ENCODE measurements around the gene NEDD4L.

The NEDD4L gene

DNA sequence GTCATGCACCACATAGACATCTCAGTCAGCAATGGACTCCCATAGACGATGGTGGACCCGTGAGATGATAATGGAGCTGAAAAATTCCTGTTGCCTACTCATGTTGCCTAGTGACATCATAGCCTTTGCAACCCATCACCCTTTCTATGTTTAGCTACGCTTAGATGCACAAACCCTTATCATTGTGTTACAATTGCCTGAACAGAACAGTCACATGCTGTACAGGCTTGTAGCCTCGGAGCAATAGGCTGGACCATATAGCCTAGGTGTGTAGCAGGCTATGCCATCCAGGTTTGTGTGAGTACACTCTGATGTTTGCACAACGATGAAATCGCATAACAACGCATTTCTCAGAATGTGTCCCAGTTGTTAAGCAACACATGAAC, 363.2 kb downstream of the NEDD4L start:
- in situ Hi-C loops (cut with MboI; ENCODE audit: low sequenced_read_pairs) = no loop called here

GRCh38 chr18:58407649-58408407, 363.8 kb downstream of the NEDD4L start:
- in situ Hi-C loops (cut with MboI; ENCODE audit: low sequenced_read_pairs) = no loop called here

GRCh38 chr18:58408665-58409064, 364.6 kb downstream of the NEDD4L start:
- in situ Hi-C loops (cut with MboI; ENCODE audit: low sequenced_read_pairs) = no loop called here

- in situ Hi-C loops (cut with MboI; ENCODE audit: low sequenced_read_pairs) = no loop called here
Observed at GRCh38 chr18:58409802-58410445, 365.9 kb downstream of the NEDD4L start.

GRCh38 chr18:58411323-58411722, 367.3 kb downstream of the NEDD4L start:
- in situ Hi-C loops (cut with MboI; ENCODE audit: low sequenced_read_pairs) = no loop called here

DNA sequence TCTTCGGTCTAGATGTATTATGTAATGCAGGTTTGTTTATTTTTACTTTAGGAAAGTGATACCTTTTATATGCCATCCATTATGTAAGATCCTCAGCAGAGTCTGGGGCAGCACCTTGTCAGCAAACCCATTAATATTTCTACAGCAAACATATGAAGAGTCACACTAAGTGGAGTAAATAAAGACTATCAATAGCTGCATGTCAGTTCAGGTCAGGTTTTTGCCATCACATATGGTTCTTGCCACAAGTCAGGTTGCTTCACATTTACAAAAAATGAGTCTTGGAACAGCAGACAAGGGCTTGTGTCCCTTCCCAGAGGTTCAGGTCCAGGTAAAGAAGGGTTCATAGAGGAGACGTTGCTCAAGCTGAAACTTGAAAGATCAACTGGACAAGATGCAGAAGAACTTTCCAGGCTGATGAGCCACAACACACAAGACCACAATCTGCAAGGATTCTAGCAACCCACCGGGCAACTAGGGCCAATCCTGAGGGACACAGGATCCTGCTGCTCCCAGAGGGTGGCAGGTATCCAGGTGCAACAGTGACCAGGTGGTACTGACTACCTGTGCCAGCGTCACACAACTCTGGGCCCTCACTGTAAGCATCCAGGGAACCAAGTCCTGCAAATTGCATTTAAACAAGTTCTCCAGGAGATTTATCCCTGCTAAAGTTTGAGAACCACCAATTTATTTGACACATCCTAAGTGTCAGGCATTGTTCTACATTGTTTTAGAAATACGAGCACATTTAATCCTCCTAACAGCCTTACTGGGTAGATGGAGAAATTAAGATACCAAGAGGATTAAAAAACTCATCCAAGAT, 369.0 kb downstream of the NEDD4L start:
- in situ Hi-C loops (cut with MboI; ENCODE audit: low sequenced_read_pairs) = no loop called here

DNA sequence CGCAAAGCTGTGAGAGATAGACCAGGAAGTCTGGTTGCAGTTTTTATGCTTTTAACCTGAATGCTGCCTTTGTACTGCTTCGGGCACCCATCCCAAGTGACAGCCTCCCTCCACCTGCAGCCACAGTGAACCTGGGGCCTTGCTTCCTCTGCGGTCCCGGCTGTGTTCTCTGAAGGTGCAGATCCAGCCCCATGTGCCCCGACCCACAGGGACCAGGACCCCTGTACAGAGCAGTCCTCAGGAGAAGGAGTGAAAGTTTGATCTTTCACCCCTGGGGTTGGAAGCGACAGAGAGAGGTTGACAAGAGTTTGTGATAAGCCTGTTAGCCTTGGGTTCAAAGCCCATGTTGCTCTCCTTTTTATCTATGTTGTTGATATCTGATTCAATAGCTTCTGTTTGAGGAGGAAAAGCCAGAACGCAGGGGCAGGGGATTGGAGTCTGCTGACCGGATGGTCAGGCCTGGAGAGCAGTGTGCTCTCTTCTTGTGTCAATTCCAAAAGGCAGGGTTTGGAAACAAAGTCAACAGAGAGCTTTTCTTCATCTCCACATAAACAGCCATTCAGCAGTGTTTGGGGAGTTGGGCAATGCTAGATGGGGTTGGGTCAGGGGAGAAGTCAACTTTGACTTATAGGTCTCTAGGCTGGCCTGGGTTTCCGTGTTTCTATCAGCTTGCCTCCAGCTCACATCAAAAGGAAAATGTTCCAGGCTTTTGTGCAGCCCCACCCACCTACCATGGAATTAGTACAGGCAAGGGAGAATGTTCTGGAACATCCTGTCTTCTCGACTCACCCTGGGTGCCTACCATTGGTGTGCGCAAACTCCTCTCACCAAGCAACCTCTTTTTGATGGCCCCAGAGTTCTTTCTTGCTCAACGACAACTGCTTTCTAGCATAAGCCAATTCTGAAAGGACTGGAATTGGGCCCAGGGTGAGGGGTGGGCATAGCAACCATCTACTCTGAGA, 369.9 kb downstream of the NEDD4L start:
- in situ Hi-C loops (cut with MboI; ENCODE audit: low sequenced_read_pairs) = no loop called here

DNA sequence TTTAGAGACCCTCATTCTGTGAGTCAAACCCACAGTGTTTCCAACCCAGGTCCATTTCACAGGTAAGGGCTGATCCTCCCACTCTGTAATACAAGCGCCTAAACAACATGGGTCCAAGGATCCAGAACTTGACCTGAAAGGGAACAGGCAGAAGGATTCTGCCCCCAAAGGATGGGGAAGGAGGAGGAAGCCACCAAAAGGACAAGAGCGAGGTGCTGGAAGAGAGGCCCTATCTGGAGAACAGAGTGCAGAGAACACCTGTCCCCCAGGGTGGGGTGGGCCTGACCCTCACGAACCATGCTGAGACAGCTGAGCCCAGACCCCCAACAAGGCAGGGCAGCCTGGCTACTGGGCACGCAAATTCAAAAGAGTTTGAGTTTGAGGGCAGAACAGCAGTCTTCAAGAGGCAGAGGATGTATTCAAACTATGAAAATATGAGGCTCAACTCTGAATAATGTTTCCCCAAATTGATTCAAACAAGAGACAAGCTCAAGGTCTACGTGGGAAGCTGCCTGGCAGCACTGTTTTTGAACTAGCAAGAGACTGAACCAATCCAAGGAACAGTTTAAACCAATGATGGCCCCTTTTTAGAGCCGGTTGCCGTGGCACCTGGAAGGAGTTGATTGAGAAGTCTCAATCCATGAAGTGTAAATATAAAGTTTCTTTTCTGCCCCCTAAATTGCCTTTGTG, 372.1 kb downstream of the NEDD4L start:
- in situ Hi-C loops (cut with MboI; ENCODE audit: low sequenced_read_pairs) = no loop called here

- in situ Hi-C loops (cut with MboI; ENCODE audit: low sequenced_read_pairs) = no loop called here
Observed at GRCh38 chr18:58416704-58417683, 373.0 kb downstream of the NEDD4L start.

DNA sequence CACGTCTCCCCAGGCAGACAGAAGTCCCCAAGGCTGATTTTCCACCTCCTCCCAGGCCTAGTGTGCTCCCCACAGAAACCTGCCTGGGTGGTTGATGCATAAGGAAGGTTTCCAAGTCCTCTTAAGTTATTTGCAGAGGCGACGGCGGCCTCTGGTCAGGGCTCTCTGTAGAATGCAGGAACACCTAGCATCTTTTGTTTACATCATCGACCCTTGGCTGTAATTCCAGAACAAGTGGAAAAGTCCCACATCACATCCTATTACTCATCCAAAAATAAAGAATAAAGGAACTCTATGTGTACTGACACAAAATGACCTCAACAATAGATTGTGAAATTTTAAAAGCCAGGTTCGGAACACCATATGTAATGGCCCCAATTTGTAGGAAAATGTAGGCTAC, 373.7 kb downstream of the NEDD4L start:
- in situ Hi-C loops (cut with MboI; ENCODE audit: low sequenced_read_pairs) = no loop called here

DNA sequence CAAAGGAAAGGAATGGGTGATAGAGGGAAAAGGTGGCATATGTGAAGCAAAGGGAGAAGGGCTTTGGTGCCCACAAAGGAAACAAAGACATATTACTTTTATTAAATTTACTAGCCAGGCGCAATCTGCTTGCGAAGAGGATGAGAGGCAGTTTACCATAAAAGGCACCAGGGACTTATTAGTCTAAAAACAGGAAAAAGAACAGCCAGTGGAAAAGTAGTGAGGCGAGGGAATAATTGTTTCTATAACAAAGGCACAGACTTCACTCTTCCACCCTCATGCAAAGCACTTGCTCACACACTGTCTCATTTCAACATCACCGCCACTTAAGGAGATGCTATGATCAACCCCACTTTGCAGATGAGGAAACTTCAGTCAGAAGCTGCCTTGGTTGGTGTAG, 374.3 kb downstream of the NEDD4L start:
- in situ Hi-C loops (cut with MboI; ENCODE audit: low sequenced_read_pairs) = no loop called here

DNA sequence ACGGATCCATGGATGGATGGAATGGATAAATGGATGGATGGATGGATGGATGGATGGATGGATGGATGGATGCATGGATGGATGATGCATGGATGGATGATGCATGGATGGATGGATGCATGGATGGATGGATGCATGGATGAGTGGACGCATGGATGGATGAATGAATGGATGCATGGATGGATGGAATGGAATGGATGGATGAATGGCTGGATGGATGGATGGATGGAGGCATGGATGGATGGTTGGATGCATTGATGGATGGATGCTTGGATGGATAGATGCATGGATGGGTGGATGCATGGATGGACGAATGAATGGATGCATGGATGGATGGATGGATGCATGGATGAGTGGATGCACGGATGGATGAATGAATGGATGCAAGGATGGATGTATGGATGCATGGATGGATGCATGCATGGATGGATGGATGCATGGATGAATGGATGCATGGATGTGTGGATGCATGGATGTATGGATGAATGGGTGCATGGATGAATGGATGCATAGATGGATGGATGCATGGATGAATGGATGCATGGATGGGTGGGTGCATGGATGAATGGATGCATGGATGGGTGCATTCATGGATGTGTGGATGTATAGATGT, 375.7 kb downstream of the NEDD4L start:
- in situ Hi-C loops (cut with MboI; ENCODE audit: low sequenced_read_pairs) = no loop called here

DNA sequence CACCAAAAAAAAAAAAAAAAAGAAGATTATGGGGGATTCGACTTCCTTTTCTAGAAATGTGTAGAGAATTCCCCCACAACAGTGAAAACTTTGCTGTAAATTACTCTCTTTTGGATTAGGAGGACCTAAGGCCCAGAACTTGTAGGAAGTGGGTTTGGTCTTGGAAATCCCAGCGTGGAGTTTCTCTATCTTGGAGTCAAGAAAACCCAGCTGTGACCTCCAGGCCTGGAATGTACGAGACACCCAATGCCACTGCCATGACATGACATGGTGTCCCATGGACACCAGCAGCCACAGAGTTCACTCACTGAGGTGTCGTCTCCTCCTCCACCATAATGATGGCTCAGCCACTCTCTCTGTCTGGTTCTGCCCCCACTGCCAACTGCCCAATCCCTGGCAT, 382.6 kb downstream of the NEDD4L start:
- in situ Hi-C loops (cut with MboI; ENCODE audit: low sequenced_read_pairs) = no loop called here

DNA sequence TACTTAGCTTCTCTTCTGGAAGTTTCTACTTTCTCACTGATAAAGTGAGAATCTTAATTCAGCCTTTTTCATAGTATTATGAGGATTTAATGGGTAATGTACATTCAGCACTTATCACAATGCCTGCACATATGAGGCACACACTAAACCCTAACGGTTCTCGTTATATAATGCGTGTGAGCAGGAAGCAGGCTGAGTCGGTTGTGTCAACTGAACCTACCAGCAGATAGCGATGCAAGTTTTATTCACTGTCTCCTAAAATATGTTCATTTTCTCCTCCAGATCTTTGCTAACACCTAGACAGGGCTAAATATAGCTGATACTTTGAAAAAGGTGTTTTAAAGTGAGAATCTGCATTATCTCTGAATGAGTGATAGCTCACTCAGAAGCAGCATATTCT, 383.3 kb downstream of the NEDD4L start:
- in situ Hi-C loops (cut with MboI; ENCODE audit: low sequenced_read_pairs) = no loop called here

DNA sequence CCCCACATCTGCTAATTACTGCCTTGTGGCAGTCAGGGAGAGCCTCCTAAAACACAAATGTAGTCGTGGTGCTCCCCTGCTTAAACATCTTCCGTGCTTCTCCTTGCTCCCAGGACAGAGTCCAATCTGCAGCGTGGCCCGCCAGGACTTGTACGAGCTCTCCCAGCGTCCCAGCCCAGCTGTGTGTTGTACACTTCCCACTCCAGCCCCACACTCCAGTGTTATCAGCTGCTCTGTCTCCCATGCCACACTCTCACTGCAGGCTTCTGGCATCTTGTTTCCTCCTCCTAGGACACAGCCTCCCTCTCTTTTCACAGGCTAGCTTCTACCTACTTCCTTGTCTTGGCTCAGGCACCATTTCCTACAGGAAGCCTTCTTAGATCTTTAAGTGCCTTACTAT, 385.4 kb downstream of the NEDD4L start:
- in situ Hi-C loops (cut with MboI; ENCODE audit: low sequenced_read_pairs) = no loop called here

GRCh38 chr18:58431215-58431614, 387.2 kb downstream of the NEDD4L start:
- in situ Hi-C loops (cut with MboI; ENCODE audit: low sequenced_read_pairs) = no loop called here

GRCh38 chr18:58432050-58432727, 388.2 kb downstream of the NEDD4L start:
- in situ Hi-C loops (cut with MboI; ENCODE audit: low sequenced_read_pairs) = no loop called here
